GM18907 (cell line): ENCODE results near the gene SEPTIN10.
"Not testable (repeated sequence)": the region's sequence is repeated elsewhere in the genome, so short reads cannot be mapped to it uniquely, and the experiment has no call there.

Source experiments
- ATAC-seq: cut with Tn5 transposase; IDR thresholded peaks from one replicate; pipeline ENCODE4 v1.9.1; 2021; ENCODE audit warnings: mild to moderate bottlenecking, moderate library complexity; ENCODE audit not compliant: unreplicated experiment

The SEPTIN10 gene

GRCh38 chr2:109607766-109608165 is 6.0 kb downstream of the SEPTIN10 start:
- ATAC-seq: no peak

- ATAC-seq: no peak
Observed at GRCh38 chr2:109604597-109604996, 9.2 kb downstream of the SEPTIN10 start.

- no peak for ATAC-seq
Observed at GRCh38 chr2:109602617-109603188, 11.1 kb downstream of the SEPTIN10 start.

- no peak for ATAC-seq
Observed at GRCh38 chr2:109601783-109602182, 12.0 kb downstream of the SEPTIN10 start.

GRCh38 chr2:109597283-109597682 is 16.5 kb downstream of the SEPTIN10 start:
- ATAC-seq: no peak

- no peak for ATAC-seq
Observed at GRCh38 chr2:109595644-109596043, 18.1 kb downstream of the SEPTIN10 start.

GRCh38 chr2:109594246-109594885 is 19.4 kb downstream of the SEPTIN10 start:
- no peak for ATAC-seq

GRCh38 chr2:109592905-109593304 is 20.9 kb downstream of the SEPTIN10 start:
- no peak for ATAC-seq

- no peak for ATAC-seq
Observed at GRCh38 chr2:109591206-109591605, 22.6 kb downstream of the SEPTIN10 start.

- no peak for ATAC-seq
Observed at GRCh38 chr2:109586687-109587086, 27.1 kb downstream of the SEPTIN10 start.

GRCh38 chr2:109582928-109583895 is 30.6 kb downstream of the SEPTIN10 start:
- ATAC-seq: no peak

- not testable (repeated sequence) for ATAC-seq
Observed at GRCh38 chr2:109577630-109578029, 36.1 kb downstream of the SEPTIN10 start.

GRCh38 chr2:109575373-109575772 is 38.4 kb downstream of the SEPTIN10 start:
- ATAC-seq: no peak

- no peak for ATAC-seq
Observed at GRCh38 chr2:109563980-109564550, 49.7 kb downstream of the SEPTIN10 start.

GRCh38 chr2:109563288-109563687 is 50.5 kb downstream of the SEPTIN10 start:
- ATAC-seq: no peak

- no peak for ATAC-seq
Observed at GRCh38 chr2:109562421-109562820, 51.3 kb downstream of the SEPTIN10 start.

- ATAC-seq: no peak
Observed at GRCh38 chr2:109560265-109560664, 53.5 kb downstream of the SEPTIN10 start.

- ATAC-seq: no peak
Observed at GRCh38 chr2:109558076-109558882, 55.5 kb downstream of the SEPTIN10 start.

GRCh38 chr2:109557309-109557708 is 56.5 kb downstream of the SEPTIN10 start:
- ATAC-seq: no peak

- no peak for ATAC-seq
Observed at GRCh38 chr2:109555346-109555900, 58.3 kb downstream of the SEPTIN10 start.
